Measurements from ENCODE around the gene KIF5C. TPM values are rescaled to one million over a fixed set of nuclear protein-coding genes. Genes with fewer than 3 reads are reported as not detected.

Gene KIF5C
- total and polyA plus RNA-seq, 2 experiments from 2014 or later: 45.0 to 49.1 TPM

DNA sequence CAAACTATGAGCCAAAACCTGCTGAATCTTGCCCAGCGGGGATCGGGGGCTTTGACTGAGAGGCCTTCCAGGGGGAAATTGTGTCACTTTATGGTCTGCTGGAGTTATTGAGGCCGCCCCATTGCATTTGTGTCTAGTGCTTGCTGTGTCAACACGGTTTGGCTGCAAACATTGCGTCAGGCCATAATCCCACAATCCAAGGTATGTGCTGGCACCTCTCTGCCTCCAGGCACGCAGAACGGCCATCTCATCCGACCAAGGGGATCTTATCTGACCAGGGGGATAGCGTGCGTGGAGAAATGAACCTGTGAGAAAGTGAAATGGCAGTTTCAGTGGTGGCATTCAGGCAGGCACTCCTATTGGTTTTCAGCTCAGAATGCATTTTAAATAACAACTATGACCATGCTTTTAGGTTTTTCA is 145.4 kb downstream of the KIF5C start (continued):
- TF ChIP-seq, protein P1, sequence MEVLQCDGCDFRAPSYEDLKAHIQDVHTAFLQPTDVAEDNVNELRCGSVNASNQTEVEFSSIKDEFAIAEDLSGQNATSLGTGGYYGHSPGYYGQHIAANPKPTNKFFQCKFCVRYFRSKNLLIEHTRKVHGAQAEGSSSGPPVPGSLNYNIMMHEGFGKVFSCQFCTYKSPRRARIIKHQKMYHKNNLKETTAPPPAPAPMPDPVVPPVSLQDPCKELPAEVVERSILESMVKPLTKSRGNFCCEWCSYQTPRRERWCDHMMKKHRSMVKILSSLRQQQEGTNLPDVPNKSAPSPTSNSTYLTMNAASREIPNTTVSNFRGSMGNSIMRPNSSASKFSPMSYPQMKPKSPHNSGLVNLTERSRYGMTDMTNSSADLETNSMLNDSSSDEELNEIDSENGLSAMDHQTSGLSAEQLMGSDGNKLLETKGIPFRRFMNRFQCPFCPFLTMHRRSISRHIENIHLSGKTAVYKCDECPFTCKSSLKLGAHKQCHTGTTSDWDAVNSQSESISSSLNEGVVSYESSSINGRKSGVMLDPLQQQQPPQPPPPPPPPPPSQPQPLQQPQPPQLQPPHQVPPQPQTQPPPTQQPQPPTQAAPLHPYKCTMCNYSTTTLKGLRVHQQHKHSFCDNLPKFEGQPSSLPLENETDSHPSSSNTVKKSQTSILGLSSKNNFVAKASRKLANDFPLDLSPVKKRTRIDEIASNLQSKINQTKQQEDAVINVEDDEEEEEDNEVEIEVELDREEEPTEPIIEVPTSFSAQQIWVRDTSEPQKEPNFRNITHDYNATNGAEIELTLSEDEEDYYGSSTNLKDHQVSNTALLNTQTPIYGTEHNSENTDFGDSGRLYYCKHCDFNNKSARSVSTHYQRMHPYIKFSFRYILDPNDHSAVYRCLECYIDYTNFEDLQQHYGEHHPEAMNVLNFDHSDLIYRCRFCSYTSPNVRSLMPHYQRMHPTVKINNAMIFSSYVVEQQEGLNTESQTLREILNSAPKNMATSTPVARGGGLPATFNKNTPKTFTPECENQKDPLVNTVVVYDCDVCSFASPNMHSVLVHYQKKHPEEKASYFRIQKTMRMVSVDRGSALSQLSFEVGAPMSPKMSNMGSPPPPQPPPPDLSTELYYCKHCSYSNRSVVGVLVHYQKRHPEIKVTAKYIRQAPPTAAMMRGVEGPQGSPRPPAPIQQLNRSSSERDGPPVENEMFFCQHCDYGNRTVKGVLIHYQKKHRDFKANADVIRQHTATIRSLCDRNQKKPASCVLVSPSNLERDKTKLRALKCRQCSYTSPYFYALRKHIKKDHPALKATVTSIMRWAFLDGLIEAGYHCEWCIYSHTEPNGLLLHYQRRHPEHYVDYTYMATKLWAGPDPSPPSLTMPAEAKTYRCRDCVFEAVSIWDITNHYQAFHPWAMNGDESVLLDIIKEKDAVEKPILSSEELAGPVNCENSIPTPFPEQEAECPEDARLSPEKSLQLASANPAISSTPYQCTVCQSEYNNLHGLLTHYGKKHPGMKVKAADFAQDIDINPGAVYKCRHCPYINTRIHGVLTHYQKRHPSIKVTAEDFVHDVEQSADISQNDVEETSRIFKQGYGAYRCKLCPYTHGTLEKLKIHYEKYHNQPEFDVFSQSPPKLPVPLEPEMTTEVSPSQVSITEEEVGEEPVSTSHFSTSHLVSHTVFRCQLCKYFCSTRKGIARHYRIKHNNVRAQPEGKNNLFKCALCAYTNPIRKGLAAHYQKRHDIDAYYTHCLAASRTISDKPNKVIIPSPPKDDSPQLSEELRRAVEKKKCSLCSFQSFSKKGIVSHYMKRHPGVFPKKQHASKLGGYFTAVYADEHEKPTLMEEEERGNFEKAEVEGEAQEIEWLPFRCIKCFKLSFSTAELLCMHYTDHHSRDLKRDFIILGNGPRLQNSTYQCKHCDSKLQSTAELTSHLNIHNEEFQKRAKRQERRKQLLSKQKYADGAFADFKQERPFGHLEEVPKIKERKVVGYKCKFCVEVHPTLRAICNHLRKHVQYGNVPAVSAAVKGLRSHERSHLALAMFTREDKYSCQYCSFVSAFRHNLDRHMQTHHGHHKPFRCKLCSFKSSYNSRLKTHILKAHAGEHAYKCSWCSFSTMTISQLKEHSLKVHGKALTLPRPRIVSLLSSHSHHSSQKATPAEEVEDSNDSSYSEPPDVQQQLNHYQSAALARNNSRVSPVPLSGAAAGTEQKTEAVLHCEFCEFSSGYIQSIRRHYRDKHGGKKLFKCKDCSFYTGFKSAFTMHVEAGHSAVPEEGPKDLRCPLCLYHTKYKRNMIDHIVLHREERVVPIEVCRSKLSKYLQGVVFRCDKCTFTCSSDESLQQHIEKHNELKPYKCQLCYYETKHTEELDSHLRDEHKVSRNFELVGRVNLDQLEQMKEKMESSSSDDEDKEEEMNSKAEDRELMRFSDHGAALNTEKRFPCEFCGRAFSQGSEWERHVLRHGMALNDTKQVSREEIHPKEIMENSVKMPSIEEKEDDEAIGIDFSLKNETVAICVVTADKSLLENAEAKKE (CRISPR knock-in tag; IDR thresholded peaks at IDR 0.05): no peak

DNA sequence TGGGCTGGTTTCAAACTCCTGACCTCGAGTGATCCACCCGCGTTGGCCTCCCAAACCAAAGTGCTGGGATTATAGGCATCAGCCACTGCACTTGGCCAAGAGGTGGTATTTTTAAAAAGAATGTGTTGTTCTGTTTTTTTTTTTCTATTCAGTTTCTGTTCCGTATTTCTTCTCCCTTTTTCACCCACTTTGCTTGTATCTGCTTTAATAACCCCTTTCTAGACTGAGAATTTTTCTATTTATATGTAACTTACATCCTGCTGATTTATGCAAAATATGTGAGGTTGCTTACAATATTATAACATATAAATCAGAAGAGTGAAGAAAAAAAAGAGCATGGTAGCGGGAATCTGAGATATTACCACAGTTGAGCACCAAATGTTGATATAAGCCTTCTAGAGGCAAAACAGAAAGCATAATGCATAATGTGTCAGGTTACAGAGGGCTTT is 146.3 kb downstream of the KIF5C start:
- no peak for TF ChIP-seq STAT1 (IDR thresholded peaks at IDR 0.05; ENCODE audit: unreplicated experiment)
- TF ChIP-seq, protein P2, sequence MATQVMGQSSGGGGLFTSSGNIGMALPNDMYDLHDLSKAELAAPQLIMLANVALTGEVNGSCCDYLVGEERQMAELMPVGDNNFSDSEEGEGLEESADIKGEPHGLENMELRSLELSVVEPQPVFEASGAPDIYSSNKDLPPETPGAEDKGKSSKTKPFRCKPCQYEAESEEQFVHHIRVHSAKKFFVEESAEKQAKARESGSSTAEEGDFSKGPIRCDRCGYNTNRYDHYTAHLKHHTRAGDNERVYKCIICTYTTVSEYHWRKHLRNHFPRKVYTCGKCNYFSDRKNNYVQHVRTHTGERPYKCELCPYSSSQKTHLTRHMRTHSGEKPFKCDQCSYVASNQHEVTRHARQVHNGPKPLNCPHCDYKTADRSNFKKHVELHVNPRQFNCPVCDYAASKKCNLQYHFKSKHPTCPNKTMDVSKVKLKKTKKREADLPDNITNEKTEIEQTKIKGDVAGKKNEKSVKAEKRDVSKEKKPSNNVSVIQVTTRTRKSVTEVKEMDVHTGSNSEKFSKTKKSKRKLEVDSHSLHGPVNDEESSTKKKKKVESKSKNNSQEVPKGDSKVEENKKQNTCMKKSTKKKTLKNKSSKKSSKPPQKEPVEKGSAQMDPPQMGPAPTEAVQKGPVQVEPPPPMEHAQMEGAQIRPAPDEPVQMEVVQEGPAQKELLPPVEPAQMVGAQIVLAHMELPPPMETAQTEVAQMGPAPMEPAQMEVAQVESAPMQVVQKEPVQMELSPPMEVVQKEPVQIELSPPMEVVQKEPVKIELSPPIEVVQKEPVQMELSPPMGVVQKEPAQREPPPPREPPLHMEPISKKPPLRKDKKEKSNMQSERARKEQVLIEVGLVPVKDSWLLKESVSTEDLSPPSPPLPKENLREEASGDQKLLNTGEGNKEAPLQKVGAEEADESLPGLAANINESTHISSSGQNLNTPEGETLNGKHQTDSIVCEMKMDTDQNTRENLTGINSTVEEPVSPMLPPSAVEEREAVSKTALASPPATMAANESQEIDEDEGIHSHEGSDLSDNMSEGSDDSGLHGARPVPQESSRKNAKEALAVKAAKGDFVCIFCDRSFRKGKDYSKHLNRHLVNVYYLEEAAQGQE (IDR thresholded peaks at IDR 0.05; ENCODE audit: unreplicated experiment): no peak
- no peak for TF ChIP-seq ZNF331 (CRISPR knock-in tag; IDR thresholded peaks at IDR 0.05; ENCODE audit: low read depth)
- H4K20me1 ChIP-seq (replicated peaks; ENCODE audit: insufficient read depth): no peaks in the 10 kb centered on the region
- no peak for ATAC-seq
- H3K36me3 Mint-ChIP-seq (ENCODE audit: low read depth): peaks cover 5% of the 10 kb centered on the region; the same call in 1 of the 3 replicates
- H3K4me2 ChIP-seq: no peak overlapping the region
- H3K27me3 Mint-ChIP-seq (ENCODE audit: insufficient read depth, low read depth, poor library complexity): peaks cover 8% of the 10 kb centered on the region
- no peaks in the 10 kb centered on the region for H3K36me3 ChIP-seq (ENCODE audit: insufficient read depth)
- H3K9me2 ChIP-seq (ENCODE audit: insufficient read depth): no peaks in the 10 kb centered on the region
- no peaks in the 10 kb centered on the region for H3K9me3 Mint-ChIP-seq
- DNase-seq (ENCODE audit: low spot score): no peak
- no peaks in the 10 kb centered on the region for H3F3A ChIP-seq (replicated peaks; ENCODE audit: low read depth)
- no peak overlapping the region for H2AFZ ChIP-seq
- peaks cover 10% of the 10 kb centered on the region for H3K4me1 Mint-ChIP-seq
- no peaks in the 10 kb centered on the region for H3K4me1 ChIP-seq (ENCODE audit: insufficient read depth)
- no peaks in the 10 kb centered on the region for H3K79me2 ChIP-seq (replicated peaks; ENCODE audit: insufficient read depth)
- no peak overlapping the region for H3K4me3 ChIP-seq
- H3K27me3 ChIP-seq (ENCODE audit: insufficient read depth): no peaks in the 10 kb centered on the region
- no peak overlapping the region for H3K27ac ChIP-seq (ENCODE audit: low read depth)
- no peak overlapping the region for H3K27ac Mint-ChIP-seq
- H3K4me3 Mint-ChIP-seq: no peak overlapping the region

All from GM23338 (cell line).